SU-DHL-6 (cell line): Measurements from ENCODE around the gene BCAS3.

Experiments
- H2AFZ ChIP-seq: fragments of 200-600 bp; sonication (generic); 2 replicates; pipeline ENCODE4 v1.6.1; 2014; ENCODE audit warnings: low read depth, mild to moderate bottlenecking, moderate library complexity, mixed read lengths, antibody characterized with exemption, low read length; ENCODE audit not compliant: severe bottlenecking
- H3F3A ChIP-seq: fragments of 200-600 bp; shearing (Covaris generic); 2 replicates; pipeline ENCODE4 v1.6.0; 2016; ENCODE audit warnings: antibody characterized with exemption, mild to moderate bottlenecking; ENCODE audit not compliant: insufficient read depth
- H3K27ac ChIP-seq: fragments of 200-600 bp; sonication (generic); 2 replicates; pipeline ENCODE4 v1.5.1; 2016; ENCODE audit warnings: low read depth, mild to moderate bottlenecking, low read length, moderate library complexity, mixed read lengths
- H3K27me3 ChIP-seq: fragments of 200-600 bp; sonication (generic), shearing (Covaris generic); 2 replicates; pipeline ENCODE4 v1.6.0; 2014; ENCODE audit warnings: mild to moderate bottlenecking, low read length
- H3K36me3 ChIP-seq: fragments of 200-600 bp; sonication (generic); 2 replicates; pipeline ENCODE4 v1.6.1; 2014; ENCODE audit warnings: mild to moderate bottlenecking, low read length, mixed read lengths
- H3K4me2 ChIP-seq: fragments of 300-600, 200-600 bp; shearing (Covaris generic), sonication (generic); 2 replicates; pipeline ENCODE4 v1.6.0; 2014; ENCODE audit warnings: low read length, low read depth, mild to moderate bottlenecking; ENCODE audit not compliant: poor library complexity, severe bottlenecking
- H3K4me3 ChIP-seq: fragments of 200-600 bp; sonication (generic); 2 replicates; pipeline ENCODE4 v1.5.1; 2014; ENCODE audit warnings: antibody characterized with exemption, low read length, mild to moderate bottlenecking, mixed read lengths; ENCODE audit not compliant: insufficient read depth, poor library complexity, severe bottlenecking
- H3K79me2 ChIP-seq: fragments of 200-600 bp; sonication (generic); 2 replicates; pipeline ENCODE4 v1.6.1; 2014; ENCODE audit warnings: mild to moderate bottlenecking, low read length, moderate library complexity; ENCODE audit not compliant: insufficient read depth
- H3K9ac ChIP-seq: fragments of 200-600 bp; sonication (generic); 2 replicates; pipeline ENCODE4 v1.7.0; 2014; ENCODE audit warnings: mild to moderate bottlenecking, low read length
- H3K9me2 ChIP-seq: fragments of 200-600 bp; sonication (generic); replicated peaks from 2 replicates; pipeline ENCODE4 v1.6.1; 2014; ENCODE audit warnings: low read length; ENCODE audit not compliant: insufficient read depth
- H3K9me3 ChIP-seq: fragments of 200-600 bp; sonication (generic); 2 replicates; pipeline ENCODE4 v1.6.1; 2014; ENCODE audit warnings: low read length, mixed read lengths; ENCODE audit not compliant: insufficient read depth
- H4K20me1 ChIP-seq: fragments of 200-600 bp; sonication (generic); 2 replicates; pipeline ENCODE4 v1.6.1; 2014; ENCODE audit warnings: low read depth, mild to moderate bottlenecking, antibody characterized with exemption, low read length, moderate library complexity, mixed read lengths
- EZH2phosphoT487 ChIP-seq: fragments of 200-600 bp; sonication (generic), shearing (Covaris generic); conservative IDR thresholded peaks from 2 replicates; pipeline ENCODE4 v1.6.1; 2018; ENCODE audit warnings: mild to moderate bottlenecking, antibody characterized with exemption, low read length, moderate library complexity, mixed read lengths
- TF ChIP-seq, protein P1 (sequence below): fragments of 200-600 bp; sonication (generic); IDR thresholded peaks from one replicate; pipeline ENCODE4 v1.5.1; 2017; ENCODE audit warnings: antibody characterized with exemption, mild to moderate bottlenecking, low read length, moderate library complexity; ENCODE audit not compliant: insufficient read depth, poor library complexity, severe bottlenecking

BCAS3 gene

GRCh38 chr17:61385577-61386236 lies 708.1 kb downstream of the BCAS3 start:
- no peaks in the 10 kb centered on the region for H3F3A ChIP-seq
- H3K9me2 ChIP-seq = no peaks in the 10 kb centered on the region
- no peaks in the 10 kb centered on the region for H3K9me3 ChIP-seq
- no peak overlapping the region for H3K9ac ChIP-seq
- H3K4me3 ChIP-seq = no peak overlapping the region
- H3K4me2 ChIP-seq = no peak overlapping the region
- no peaks in the 10 kb centered on the region for H4K20me1 ChIP-seq
- no peaks in the 10 kb centered on the region for H3K27me3 ChIP-seq
- no peaks in the 10 kb centered on the region for H3K36me3 ChIP-seq
- H3K27ac ChIP-seq = no peak overlapping the region
- no peak overlapping the region for H2AFZ ChIP-seq
- TF ChIP-seq, protein P1, sequence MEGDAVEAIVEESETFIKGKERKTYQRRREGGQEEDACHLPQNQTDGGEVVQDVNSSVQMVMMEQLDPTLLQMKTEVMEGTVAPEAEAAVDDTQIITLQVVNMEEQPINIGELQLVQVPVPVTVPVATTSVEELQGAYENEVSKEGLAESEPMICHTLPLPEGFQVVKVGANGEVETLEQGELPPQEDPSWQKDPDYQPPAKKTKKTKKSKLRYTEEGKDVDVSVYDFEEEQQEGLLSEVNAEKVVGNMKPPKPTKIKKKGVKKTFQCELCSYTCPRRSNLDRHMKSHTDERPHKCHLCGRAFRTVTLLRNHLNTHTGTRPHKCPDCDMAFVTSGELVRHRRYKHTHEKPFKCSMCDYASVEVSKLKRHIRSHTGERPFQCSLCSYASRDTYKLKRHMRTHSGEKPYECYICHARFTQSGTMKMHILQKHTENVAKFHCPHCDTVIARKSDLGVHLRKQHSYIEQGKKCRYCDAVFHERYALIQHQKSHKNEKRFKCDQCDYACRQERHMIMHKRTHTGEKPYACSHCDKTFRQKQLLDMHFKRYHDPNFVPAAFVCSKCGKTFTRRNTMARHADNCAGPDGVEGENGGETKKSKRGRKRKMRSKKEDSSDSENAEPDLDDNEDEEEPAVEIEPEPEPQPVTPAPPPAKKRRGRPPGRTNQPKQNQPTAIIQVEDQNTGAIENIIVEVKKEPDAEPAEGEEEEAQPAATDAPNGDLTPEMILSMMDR = no peak
- no peak for TF ChIP-seq EZH2phosphoT487
- no peaks in the 10 kb centered on the region for H3K79me2 ChIP-seq

GRCh38 chr17:61386251-61386650 lies 708.6 kb downstream of the BCAS3 start:
- no peak overlapping the region for H3K4me3 ChIP-seq
- H2AFZ ChIP-seq = no peak overlapping the region
- H3K9me2 ChIP-seq = no peaks in the 10 kb centered on the region
- no peaks in the 10 kb centered on the region for H3K27me3 ChIP-seq
- H3K9ac ChIP-seq = no peak overlapping the region
- no peaks in the 10 kb centered on the region for H3K79me2 ChIP-seq
- H3K36me3 ChIP-seq = no peaks in the 10 kb centered on the region
- H3K9me3 ChIP-seq = no peaks in the 10 kb centered on the region
- H3K27ac ChIP-seq = no peak overlapping the region
- H4K20me1 ChIP-seq = no peaks in the 10 kb centered on the region
- TF ChIP-seq, protein P1 = no peak
- H3F3A ChIP-seq = no peaks in the 10 kb centered on the region
- no peak overlapping the region for H3K4me2 ChIP-seq

GRCh38 chr17:61387011-61387410 lies 709.4 kb downstream of the BCAS3 start:
- TF ChIP-seq, protein P1 = no peak
- no peak for TF ChIP-seq EZH2phosphoT487
- H3K9me3 ChIP-seq = no peaks in the 10 kb centered on the region
- no peaks in the 10 kb centered on the region for H3K79me2 ChIP-seq
- no peaks in the 10 kb centered on the region for H3K36me3 ChIP-seq
- H3K4me3 ChIP-seq = no peak overlapping the region
- H3K9me2 ChIP-seq = no peaks in the 10 kb centered on the region
- H3F3A ChIP-seq = no peaks in the 10 kb centered on the region
- H4K20me1 ChIP-seq = no peaks in the 10 kb centered on the region
- no peak overlapping the region for H3K27ac ChIP-seq
- H2AFZ ChIP-seq = no peak overlapping the region
- H3K9ac ChIP-seq = no peak overlapping the region
- H3K4me2 ChIP-seq = no peak overlapping the region
- H3K27me3 ChIP-seq = no peaks in the 10 kb centered on the region
